CD1c-positive myeloid dendritic cell (primary cell): ENCODE results near the gene DNAH11.
A peak's percentile ranks its signal among the peaks of the same experiment; 100 is the strongest.
"Not testable (repeated sequence)": the region's sequence is repeated elsewhere in the genome, so short reads cannot be mapped to it uniquely, and the experiment has no call there.

Experiments
- DNase-seq: peaks from one replicate; pipeline ENCODE4 v3.0.0-alpha.2; 2016; ENCODE audit errors: extremely low spot score

The DNAH11 gene

DNA sequence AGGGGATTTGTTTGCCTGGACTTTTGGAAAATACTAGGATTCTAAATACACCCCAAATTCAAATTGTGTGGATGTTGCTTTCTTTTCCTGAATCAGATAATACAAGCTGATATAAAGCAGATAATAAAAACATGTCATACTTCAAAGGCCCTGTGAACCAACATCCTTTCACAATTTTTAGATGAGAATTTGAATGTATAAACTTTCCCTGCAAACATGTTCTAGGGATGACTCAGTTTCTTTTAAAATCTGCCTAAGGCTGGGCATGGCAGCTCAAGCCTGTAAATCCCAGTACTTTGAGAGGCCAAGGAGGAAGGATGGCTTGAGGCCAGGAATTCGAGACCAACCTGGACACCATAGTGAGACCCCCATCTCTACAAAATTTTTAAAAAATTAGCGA, 340.7 kb downstream of the DNAH11 start:
- DNase-seq = not testable (repeated sequence)

DNA sequence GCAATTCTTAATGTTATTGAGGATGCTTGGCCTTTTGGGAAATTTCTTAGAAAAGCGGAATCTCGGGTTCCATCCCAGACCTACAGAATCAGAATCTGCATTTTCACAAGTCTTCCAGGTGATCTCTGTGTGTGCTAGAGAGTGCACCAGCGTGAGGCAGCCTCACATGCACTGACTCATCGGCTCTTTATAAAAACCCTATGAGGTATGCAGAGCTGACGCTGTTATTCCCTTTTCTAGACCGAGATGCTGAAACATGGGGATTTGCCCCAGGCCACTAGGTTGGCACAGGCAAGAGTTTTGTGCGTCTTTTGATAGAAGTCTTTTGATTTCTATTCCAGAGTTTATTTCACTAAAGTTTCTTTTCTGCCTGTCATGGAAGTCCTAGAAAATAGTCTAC, 341.7 kb downstream of the DNAH11 start:
- no peak for DNase-seq

DNA sequence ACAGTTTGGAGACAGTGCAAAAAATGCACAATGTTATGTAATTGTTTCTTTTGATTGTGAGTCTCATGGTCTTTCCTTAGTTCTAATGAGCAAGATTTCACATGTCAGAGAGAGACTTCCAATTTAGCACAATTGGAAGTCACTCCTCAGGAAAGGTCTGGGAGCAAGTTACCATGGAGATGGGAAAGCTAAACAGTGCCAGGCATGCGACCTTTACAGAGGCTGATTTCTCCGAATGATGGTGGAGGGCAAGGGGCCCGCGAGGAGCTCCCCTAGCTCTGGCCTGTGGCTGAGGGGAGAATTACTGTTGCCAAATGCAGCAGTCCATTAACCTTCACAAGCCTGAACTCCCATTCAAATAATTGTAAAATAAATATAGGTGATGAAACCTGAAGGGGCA, 343.6 kb downstream of the DNAH11 start:
- no peak for DNase-seq

DNA sequence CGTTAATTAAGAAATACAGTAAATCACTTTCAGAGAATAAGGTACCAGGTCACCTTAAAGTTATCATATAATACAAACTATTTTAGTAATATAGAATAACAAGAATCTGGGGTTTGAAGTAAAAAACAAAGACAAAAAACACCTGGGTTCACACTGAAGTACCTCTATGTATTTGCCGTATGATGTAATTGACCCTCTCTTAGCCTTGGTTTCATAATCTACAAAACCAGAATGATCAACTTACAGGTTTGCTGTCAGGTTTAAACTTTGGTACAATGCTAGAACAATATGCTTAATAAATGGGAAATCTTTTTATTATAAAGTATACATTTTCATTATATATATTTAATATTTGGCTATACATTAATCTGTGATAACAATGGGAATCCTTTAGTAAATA, 344.5 kb downstream of the DNAH11 start:
- DNase-seq = no peak

DNA sequence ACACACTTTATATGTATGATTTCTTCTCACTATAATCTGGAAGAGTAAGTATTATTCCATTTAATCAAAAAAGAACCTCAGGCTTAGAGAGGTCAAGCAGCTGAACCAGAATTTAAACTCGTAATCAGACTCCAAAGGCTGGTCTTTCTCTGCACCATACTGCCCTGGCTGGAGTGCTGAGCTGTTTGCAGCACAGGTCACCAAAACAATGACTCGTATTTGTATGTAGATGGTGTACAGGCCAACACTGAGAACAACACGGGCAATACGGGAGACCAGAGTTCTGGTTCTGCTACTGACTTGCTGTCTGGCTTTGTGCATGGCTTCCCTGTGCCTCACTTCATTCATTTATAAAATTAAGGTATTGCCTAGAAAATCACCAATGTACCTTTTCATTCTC, 344.9 kb downstream of the DNAH11 start:
- DNase-seq = no peak

DNA sequence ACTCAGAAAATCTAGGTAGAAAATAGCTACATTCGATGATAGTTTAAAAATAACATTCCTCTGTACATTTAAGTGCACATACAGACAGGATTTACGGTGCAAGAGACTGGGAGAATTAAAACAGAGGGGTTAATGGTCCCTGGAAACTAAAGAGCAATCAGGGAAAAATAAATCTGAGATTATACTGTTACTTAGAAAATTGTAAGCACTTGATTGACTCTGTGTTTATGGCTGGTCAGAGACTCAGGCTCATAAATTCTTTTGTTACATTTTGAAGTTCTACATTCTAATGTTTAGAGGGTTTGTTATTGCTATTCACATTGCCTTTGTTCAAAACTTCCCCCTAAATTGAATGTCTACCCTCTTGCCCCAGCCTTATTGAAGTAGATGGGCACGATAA, 348.5 kb downstream of the DNAH11 start:
- no peak for DNase-seq

DNA sequence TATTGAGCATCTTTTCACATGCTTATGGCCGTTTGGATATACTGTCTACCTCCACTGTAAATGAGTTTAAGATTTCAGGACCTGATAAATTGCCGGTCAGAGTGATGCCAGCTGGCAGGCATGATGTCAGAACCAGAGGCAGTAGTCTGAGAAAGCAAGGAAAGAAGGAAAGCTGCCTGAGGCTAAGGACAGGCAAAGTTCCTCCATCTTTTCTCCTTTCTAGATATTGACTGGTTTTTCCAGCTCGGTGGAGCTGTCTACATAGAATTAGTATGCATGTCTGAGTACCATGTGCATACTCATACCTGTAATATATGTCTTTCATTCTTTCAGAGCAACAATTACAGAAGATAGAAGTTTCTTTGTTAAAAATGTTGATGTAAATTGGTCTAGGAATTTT, 350.6 kb downstream of the DNAH11 start:
- no peak for DNase-seq

DNA sequence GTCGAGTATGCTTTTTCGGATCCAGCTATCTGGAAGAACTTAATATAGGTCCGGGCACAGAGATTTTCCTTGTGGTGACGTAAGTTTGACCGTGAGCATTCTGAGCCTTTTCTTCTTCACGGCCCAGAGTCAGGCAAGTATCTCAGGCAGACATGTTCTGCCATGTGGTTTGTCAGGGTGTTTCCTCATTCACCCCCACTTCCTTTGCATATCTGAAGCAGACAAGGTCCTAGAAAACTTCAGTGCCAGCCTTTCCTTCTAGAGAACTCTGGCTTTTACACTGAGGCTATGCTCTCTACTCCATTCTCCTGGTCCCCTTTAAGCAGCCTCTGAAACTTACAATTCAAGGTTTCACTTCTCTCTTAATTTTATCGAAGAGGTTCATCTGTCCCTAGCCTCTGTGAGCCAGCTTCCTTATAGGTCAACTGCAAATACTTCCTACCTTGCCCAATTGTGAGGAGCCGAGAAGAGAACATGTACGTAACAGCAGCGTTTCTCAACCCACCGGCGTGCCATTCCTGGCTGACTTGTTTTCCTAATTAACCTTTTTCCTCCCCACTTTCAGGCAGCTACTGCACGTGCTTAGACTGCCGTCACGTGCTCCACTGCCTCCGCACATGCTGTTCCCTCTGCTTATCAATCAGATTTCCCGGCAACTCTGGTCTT, 355.6 kb downstream of the DNAH11 start:
- DNase-seq = peak; percentile 68

DNA sequence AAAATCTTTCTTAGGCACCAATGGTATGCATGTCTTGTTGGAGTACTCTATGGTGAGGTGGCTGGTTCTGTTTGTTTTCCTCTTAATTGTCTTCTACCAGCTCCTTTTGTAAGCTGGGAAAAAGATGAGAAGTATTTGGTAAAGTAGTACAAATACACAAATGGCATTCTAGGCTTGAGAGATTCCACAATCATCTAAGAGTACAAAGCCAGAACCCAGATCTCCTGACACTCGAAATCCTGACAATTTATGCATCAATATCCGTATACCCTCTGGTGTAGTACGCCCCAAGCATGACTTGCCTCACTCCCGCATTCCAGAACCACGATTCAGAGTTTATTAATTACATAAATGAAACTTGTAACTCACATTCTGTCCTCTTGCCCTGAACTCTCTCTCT, 359.4 kb downstream of the DNAH11 start:
- no peak for DNase-seq

DNA sequence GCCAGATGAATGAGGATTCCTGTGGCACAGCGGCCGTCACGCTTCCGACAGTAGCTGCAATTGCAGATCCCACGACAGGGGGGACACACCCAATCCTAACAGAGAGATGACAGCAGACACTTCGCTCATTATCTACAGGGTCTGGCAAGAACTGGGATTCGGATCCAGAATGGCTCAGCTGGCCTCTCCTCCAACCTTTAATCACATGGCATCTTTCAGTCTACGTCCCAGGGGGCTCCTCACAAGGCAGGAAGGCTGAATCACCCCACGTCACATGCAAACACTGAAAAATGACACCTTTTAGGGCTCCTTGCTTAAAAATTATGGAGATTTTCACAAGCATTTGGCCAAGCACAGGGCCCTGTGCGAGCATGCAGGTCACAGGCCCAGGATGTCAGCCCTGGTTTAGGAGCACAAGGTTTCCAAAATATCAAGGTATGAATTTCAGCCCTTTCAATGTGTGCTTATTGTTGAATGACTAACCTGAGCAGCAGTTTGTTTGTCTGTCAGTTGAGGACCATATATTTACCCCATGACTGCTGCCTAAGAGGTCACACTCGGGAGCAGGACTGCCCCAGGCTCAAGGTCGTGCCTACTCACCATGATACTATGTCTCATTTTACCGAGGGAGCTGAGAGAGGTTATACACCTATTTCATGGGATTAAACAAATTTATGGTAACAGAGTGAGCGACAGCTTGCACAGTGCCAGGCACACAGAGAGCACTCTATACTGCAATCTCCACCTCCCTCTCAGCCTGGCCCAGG, 360.4 kb downstream of the DNAH11 start:
- DNase-seq = no peak

DNA sequence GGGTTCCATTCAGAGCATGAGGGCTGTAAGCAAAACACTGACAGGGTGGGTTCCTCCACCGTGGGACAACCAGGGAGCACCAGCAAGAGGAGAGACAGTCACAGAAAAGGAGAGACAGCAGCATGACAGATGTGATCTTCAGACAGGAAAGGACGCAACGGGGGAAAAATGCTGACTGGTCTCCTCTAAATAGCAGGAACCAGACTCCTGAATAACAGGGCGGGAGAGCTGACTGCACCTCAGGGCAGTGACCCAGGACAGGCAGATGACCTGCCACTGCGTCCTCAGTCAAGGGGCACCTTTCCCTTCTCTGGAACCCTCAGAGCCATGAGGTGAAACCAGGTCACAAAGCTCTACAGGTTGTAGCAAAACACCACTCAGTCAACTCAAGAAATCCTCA, 365.9 kb downstream of the DNAH11 start:
- no peak for DNase-seq

DNA sequence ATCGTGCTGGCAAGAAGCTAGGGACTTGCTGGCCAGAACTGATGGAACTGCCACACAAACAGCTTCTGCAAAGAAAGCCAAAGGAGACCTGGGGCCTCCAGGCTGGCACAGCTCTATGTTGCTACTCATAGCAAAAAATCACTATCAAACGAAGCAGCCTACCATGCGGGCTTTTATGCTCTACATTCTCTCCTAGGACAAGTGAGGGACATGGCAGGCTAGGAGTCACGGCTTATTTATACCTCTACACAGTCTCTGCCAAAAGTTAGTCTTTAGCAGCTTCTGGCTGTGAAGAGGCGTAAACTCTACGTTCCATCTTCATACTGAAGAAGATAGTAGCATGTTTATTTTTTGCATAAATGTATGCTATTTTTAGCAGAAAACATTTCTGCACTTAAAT, 367.4 kb downstream of the DNAH11 start:
- no peak for DNase-seq

DNA sequence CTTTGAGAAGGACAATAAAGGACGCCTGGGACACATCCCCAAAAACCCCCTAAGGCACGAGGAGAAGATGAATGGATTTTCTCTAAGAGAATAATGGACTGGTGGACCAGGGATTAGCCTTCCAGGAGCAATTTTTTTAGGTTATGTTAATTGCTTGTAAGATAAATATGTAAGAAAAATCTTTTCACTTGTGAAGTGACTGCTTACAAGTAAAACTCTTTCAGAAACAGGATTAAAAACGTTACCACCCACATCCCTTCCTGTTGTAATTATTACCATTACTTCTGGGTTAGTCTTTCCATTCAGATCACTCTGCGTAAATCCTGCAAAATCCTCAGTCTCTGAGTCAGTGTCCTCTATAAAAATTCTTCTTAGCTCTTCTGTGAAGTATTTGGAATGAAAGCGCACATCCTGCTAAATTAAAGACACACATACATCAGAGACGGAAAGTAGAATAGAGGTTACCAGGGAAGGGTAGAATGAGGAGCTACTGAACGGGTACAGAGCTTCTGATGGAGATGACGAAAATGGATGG, 368.6 kb downstream of the DNAH11 start:
- no peak for DNase-seq

DNA sequence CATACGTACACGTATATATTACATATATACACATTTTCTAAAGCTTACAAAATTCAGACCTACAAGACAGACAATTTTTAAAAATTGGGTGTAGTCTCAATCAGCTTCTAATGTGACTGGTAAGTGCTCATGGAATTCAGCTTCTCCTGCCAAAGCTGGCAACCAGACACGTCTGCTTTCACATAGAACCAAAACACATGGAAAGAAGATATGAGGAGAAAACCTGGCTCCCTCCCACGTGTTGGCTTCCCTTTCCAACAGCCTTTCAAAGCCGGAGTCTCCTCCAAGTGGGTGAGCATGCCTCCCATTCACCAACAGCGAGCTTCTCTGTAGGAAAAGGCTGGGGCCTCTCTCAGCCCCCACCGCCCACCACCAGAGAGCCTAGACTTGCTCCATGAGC, 369.5 kb downstream of the DNAH11 start:
- no peak for DNase-seq

DNA sequence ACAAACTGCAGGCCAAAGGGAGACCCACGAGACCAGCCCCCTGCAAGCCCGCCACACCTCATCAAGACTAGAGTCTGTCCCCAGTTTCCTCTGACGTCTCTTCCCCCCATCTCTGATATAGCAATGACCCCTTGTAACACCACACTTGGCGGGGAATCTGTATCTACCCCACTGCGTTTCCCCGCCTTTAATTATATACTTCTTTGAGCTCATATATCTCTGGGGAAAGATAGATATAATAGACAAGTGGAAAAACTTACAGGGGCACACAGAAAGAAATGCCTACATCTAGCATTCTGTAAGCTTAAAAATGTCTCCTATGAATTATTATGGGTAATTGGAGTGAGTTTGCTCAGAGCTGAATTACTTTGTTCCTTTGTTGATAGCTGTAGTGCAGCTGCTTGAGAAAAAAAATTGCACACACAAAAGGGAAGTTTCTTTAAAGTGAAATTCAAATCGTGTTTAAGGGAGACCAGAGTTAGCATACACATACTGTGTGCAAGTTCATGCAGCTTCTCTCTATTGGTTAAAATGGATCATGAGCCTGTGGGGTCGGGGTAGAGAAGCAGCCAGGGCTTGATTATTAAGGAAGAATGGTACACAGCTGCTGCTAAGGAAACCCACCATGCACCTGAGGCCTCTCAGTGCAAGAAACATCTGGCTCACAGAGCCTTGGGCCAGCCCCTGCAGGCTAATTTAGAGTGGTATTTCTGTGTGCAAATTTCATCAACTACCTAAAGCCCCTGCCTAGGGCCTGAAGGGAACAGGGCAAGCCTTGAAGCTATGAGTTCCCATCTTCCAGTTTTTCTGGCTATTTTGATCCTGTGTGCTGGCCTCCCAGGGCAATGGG, 370.3 kb downstream of the DNAH11 start:
- DNase-seq = no peak

DNA sequence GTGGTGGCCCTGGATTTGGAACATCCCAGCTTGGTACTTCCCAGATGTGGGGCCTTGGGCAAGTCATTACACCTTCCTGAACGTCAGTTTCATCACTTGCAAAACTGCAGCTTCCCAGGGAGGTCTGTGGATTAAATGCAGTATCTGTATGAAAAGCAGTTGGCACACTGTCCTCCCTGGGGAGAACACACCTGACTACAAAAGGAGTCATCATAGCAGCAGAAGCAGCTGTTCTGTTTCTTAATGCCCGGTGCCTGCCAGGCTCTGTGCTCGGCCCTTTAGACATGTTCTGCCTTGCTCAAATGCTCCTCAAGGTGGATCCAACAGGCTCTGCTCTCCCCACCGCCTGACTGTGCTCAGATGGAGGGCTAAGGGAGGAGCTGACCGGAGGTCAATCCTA, 371.8 kb downstream of the DNAH11 start:
- DNase-seq = no peak

DNA sequence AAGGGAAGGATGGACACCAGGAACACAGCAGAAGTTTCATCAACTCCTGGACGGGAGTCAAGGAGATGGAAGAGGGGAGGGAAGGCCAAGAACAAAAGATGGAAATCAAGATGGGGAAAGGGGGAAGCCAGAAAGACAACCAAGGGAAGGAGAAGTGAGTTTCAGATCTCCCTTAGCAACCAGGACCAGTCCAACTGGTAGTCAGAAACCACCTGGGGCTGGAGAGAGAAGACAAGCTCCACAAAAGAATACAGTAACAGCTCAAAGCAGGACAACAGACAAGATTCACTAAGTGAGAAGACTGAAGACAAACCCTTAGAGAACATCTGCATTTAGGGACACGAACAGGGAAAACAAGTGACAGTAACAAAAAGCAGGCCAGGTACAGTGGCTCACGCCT, 372.3 kb downstream of the DNAH11 start:
- DNase-seq = no peak

DNA sequence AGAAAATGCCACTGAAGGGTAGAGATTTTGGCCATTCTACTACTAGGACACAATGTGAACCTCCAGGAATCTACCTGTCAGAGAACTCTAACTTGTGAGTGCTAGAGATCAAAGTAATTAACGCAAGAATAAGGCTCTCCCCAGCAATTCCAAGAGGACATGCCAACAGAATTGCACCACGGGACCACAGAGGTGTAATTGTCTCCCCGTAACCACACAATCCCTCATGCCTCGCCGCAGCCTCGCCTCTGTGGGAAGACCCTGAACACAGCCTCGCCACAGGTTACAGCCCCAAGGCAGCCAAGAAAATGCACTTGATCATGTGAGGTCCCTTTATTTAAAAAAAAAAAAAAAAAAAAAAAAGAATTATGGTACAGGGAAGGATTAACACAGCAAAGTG, 373.3 kb downstream of the DNAH11 start:
- DNase-seq = no peak

DNA sequence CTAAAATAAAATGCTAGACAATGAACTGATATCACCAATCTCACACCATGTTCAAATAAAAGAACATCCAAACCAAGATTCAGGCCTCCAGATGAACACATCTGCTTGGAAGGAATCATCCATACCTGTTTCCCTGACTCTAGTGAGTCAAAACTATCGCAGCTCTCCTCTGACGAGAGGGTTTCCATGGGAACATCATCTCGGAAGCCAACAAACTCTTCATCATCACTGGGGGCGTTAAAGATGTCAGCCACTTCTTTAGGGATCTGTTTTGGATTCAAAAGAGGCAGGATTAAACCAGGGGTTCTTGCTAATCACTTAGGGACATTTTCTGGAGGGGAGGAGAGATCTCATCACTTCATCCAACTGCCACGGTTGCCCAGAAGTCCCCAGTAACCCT, 373.8 kb downstream of the DNAH11 start:
- no peak for DNase-seq

DNA sequence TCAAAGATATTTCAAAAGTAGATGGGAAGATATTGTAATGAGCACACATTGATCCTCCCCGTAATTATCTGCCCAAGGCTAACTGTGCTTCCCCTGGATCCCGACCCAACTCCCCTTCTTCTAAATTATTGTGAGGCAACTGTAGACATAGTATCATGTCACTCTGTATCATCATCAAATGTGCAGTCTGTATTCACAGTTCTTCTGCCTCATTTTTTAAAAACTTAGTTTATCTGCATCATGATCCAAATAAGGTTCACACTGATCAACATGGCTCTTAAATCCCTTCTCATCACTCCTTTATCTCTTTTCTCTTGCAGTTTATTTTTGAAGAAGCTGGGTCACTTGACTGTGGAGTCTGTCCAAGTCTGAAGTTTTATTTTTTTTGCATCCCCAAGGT, 375.4 kb downstream of the DNAH11 start:
- DNase-seq = no peak

DNA sequence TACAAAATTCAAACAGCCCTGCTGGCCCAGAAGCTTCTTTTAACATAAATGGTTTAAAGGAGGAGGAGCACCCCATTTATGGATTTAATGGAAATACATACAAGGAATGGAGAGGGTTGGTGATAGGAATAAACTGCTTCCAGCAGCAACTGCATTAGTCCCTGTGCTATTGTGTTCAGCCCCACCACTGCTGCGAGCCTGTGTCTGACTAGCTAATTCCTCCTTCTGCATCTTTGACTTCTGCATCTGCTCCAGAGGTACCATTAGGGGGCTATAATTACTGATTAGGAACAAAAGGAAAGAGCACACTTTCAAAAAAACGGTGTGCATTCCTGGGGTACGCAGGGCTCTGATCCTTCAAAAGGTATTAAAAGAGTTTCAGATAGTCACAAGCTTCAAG, 378.1 kb downstream of the DNAH11 start:
- DNase-seq = no peak

DNA sequence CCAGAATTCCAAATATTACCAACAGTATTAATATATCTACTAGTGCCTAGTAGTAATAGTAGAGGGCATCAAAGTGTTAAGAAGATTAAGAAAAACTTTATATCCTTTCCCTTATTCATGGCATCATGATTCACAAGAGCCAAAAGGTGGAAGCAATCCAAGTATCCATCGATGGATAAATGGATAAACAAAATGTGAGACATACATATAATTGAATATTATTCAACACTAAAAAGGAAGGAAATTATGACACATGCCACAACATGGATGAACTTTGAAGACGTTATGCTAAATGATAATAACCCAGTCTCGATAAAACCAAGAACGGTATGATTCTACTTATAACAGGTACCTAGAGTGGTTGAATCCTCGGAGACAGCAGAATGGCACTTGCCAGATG, 379.8 kb downstream of the DNAH11 start:
- no peak for DNase-seq

DNA sequence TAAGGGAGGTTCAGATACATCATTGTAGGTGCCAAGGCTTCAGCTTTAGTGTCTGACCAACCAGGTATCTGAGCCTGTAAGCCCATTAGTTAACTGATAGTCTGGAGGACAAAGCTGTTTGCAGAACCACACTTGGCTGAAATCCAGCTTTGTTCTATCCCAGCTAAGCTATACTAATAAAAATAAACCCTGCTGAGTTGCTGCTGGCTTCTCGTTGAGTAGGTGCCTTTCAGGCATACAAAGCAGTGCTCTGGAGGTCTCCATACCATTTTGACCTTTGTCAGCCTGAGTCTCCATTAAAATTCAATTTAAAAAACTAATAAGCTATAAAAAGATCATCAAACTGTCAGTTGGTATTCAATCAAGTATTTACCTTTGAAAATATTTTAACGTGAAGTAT, 380.8 kb downstream of the DNAH11 start:
- no peak for DNase-seq
